Gastroesophageal sphincter (tissue), 4 donors: Measurements from ENCODE around the gene NFYA. TPM values are rescaled to one million over a fixed set of nuclear protein-coding genes. Genes with fewer than 3 reads are reported as not detected.

Source experiments
- ATAC-seq: fragments of 150-250 bp; one replicate; pipeline ENCODE4 v1.9.1; 2016; ENCODE audit warnings: mild to moderate bottlenecking, moderate library complexity
- H3K27ac ChIP-seq, 4 donors: fragments of 200-600 bp; sonication (generic) in 3 of 4; 1 replicate in 3 of 4; 2 replicates in 1 of 4; pipeline ENCODE4 v1.5.1; 2016 to 2019
- H3K27me3 ChIP-seq: fragments of 200-600 bp; sonication (generic); one replicate; pipeline ENCODE4 v1.5.1; 2019
- H3K36me3 ChIP-seq, 2 donors: fragments of 200-600 bp; sonication (generic); one replicate each; pipeline ENCODE4 v1.5.1; 2019; ENCODE audit warnings: control low read depth in 1 of 2
- H3K4me1 ChIP-seq, 3 donors: fragments of 200-600 bp; sonication (generic); 1 replicate in 2 of 3; 2 replicates in 1 of 3; pipeline ENCODE4 v1.5.1; 2016 to 2019; ENCODE audit warnings: control low read depth in 2 of 3
- H3K4me3 ChIP-seq, 2 donors: fragments of 200-600 bp; sonication (generic); one replicate each; pipeline ENCODE4 v1.5.1; 2019; ENCODE audit warnings: mild to moderate bottlenecking in 1 of 2, moderate library complexity in 1 of 2
- H3K9me3 ChIP-seq, 3 donors: fragments of 200-600 bp; sonication (generic); one replicate each; pipeline ENCODE4 v1.5.1; 2017 to 2019; ENCODE audit warnings: control low read depth in 2 of 3
- CTCF ChIP-seq, 4 experiments: fragments of 200-600 bp in 2 of 4; fragments of 450-650 bp in 2 of 4; sonication (generic) in 1 of 4; IDR thresholded peaks; one replicate each; pipeline ENCODE4 v1.5.1; 2017 to 2019; ENCODE audit warnings: antibody characterized with exemption in 4 of 4, mild to moderate bottlenecking in 2 of 4, moderate library complexity in 2 of 4
- EP300 ChIP-seq: sonication (generic); formaldehyde crosslinking; IDR thresholded peaks from one replicate; pipeline ENCODE4 v1.6.1; 2017; ENCODE audit warnings: antibody characterized with exemption, mild to moderate bottlenecking
- POLR2A ChIP-seq, 2 donors: fragments of 450-650 bp; IDR thresholded peaks; one replicate each; pipeline ENCODE4 v1.6.1; 2017; ENCODE audit warnings: antibody characterized with exemption in 2 of 2, mild to moderate bottlenecking in 2 of 2, moderate library complexity in 1 of 2
- POLR2AphosphoS5 ChIP-seq: sonication (generic); formaldehyde crosslinking; IDR thresholded peaks from one replicate; pipeline ENCODE4 v1.6.1; 2017; ENCODE audit warnings: antibody characterized with exemption
- WGBS, 2 donors: methylation state at CpG; one replicate each; pipeline ENCODE4 v1.1.5; 2018; ENCODE audit warnings: low coverage in 1 of 2; 5-methylcytosine and 5-hydroxymethylcytosine counted together
- total RNA-seq, 4 donors: library from RNA; depleted of rRNA; stranded (reverse); fragments of >200 nt; gene quantifications; one replicate each; pipeline ENCODE4 v1.1.0, GENCODE V29; 2016

The NFYA gene
- total RNA-seq, 4 donors from 2014 or later = 6.6 to 17.7 (median 12.1) TPM

- no peaks in the 10 kb centered on the region for H3K9me3 ChIP-seq
- 53 to 61% methylated on average over 2 of the region's 2 CpGs for WGBS, 2 donors
- H3K36me3 ChIP-seq = peaks cover 4 to 67% of the 10 kb centered on the region in 2 donors
- H3K27ac ChIP-seq = peak overlapping the region in 2 of 4 donors; percentile 37 to 52
- no peak for ATAC-seq
- no peaks in the 10 kb centered on the region for H3K27me3 ChIP-seq
- peaks cover 0 to 35% (median 5%) of the 10 kb centered on the region in 3 donors for H3K4me1 ChIP-seq
- TF ChIP-seq POLR2A (IDR thresholded peaks at IDR 0.05) = no peak
- TF ChIP-seq EP300 = no peak
- no peak for TF ChIP-seq POLR2AphosphoS5
- TF ChIP-seq CTCF (IDR thresholded peaks at IDR 0.05) = no peak
- H3K4me3 ChIP-seq = no peak overlapping the region
Measured at GRCh38 chr6:41063884-41064285, 8.9 kb upstream of the NFYA start.

GRCh38 chr6:41064841-41065240 lies 7.9 kb upstream of the NFYA start:
- H3K27ac ChIP-seq = no peak overlapping the region
- no peak for ATAC-seq
- 73 to 92% methylated on average over 4 to 5 of the region's 5 CpGs for WGBS, 2 donors

GRCh38 chr6:41065550-41066026 lies 7.2 kb upstream of the NFYA start:
- Histone ChIP-seq H3K27ac (no peak overlapping the region), H3K9me3 (no peaks in the 10 kb centered on the region), H3K4me3 (no peak overlapping the region), H3K36me3 (peaks cover 4 to 77% of the 10 kb centered on the region in 2 donors), H3K4me1 (peaks cover 0 to 33% (median 0%) of the 10 kb centered on the region in 3 donors), H3K27me3 (no peaks in the 10 kb centered on the region)
- WGBS, 2 donors = 95 to 100% methylated on average over 2 of the region's 2 CpGs
- TF ChIP-seq POLR2A (IDR thresholded peaks at IDR 0.05) (no peak), CTCF (IDR thresholded peaks at IDR 0.05) (no peak), POLR2AphosphoS5 (no peak), EP300 (no peak)
- ATAC-seq = no peak

More at GRCh38 chr6:41064841-41065240, 7.9 kb upstream of the NFYA start:
- Histone ChIP-seq H3K4me1 (peaks cover 0 to 27% (median 0%) of the 10 kb centered on the region in 3 donors), H3K27me3 (no peaks in the 10 kb centered on the region), H3K36me3 (peaks cover 4 to 76% of the 10 kb centered on the region in 2 donors), H3K9me3 (no peaks in the 10 kb centered on the region), H3K4me3 (no peak overlapping the region)
- TF ChIP-seq CTCF (IDR thresholded peaks at IDR 0.05) = no peak
- no peak for TF ChIP-seq POLR2AphosphoS5
- TF ChIP-seq EP300 = no peak
- TF ChIP-seq POLR2A (IDR thresholded peaks at IDR 0.05) = no peak

GRCh38 chr6:41066867-41067304 lies 5.9 kb upstream of the NFYA start:
- 0 to 21% methylated on average over 2 to 3 of the region's 3 CpGs for WGBS, 2 donors
- Histone ChIP-seq H3K36me3 (peaks cover 4 to 69% of the 10 kb centered on the region in 2 donors), H3K27ac (no peak overlapping the region), H3K4me3 (no peak overlapping the region), H3K27me3 (no peaks in the 10 kb centered on the region), H3K9me3 (no peaks in the 10 kb centered on the region), H3K4me1 (peaks cover 4 to 32% (median 7%) of the 10 kb centered on the region in 3 donors)
- no peak for ATAC-seq
- TF ChIP-seq CTCF (IDR thresholded peaks at IDR 0.05) = peak; percentile 77 to 87 (median 80)
- TF ChIP-seq POLR2A (IDR thresholded peaks at IDR 0.05) = no peak
- no peak for TF ChIP-seq EP300
- no peak for TF ChIP-seq POLR2AphosphoS5

GRCh38 chr6:41071501-41071922 lies 1.3 kb upstream of the NFYA start:
- Histone ChIP-seq H3K27ac (peak overlapping the region; percentile 95 to 100 (median 98)), H3K27me3 (no peaks in the 10 kb centered on the region), H3K4me1 (peaks cover 7 to 46% (median 13%) of the 10 kb centered on the region in 3 donors), H3K9me3 (no peaks in the 10 kb centered on the region), H3K4me3 (peak overlapping the region; percentile 59 to 86), H3K36me3 (peaks cover 0 to 30% of the 10 kb centered on the region in 2 donors)
- TF ChIP-seq POLR2AphosphoS5 (no peak), EP300 (no peak), POLR2A (IDR thresholded peaks at IDR 0.05) (no peak), CTCF (IDR thresholded peaks at IDR 0.05) (peak in 2 of 4 experiments; percentile 7 to 27)
- no peak for ATAC-seq
- WGBS, 2 donors = 0 to 2% methylated on average over 4 to 15 of the region's 16 CpGs
